ENCODE measurements around the gene VKORC1. TPM values are rescaled to one million over a fixed set of nuclear protein-coding genes. Genes with fewer than 3 reads are reported as not detected.

The VKORC1 gene
- total and polyA plus RNA-seq, 2 of the 8 experiments (the other 6 are each of a cell fraction or from before 2014, with no cell fraction given): 84.1 to 483 TPM

GRCh38 chr16:31106509-31107464 is 12.2 kb upstream of the VKORC1 start (continued):
- TF ChIP-seq USF2 (IDR thresholded peaks at IDR 0.05; ENCODE audit: low read length): no peak
- no peak for TF ChIP-seq KDM1A (IDR thresholded peaks at IDR 0.05; ENCODE audit: borderline replicate concordance, low read length)
- TF ChIP-seq TEAD4 (IDR thresholded peaks at IDR 0.05; ENCODE audit: low read depth, low read length): no peak
- no peak for TF ChIP-seq GABPA (IDR thresholded peaks at IDR 0.05; ENCODE audit: borderline replicate concordance, insufficient read depth, low read length)
- no peak for TF ChIP-seq POLR2A (IDR thresholded peaks at IDR 0.05; ENCODE audit: control extremely low read depth in 1 of 2, low read depth in 2 of 2, low read length in 2 of 2)
- TF ChIP-seq TAF7 (optimal IDR thresholded peaks at IDR 0.05; ENCODE audit: borderline replicate concordance, low read depth, low read length): no peak
- TF ChIP-seq TAF1 (IDR thresholded peaks at IDR 0.05; ENCODE audit: low read depth, low read length): no peak
